ENCODE results near the gene XRCC4. TPM values are rescaled to one million over a fixed set of nuclear protein-coding genes. Genes with fewer than 3 reads are reported as not detected.

XRCC4 gene
- total RNA-seq, 6 experiments from 2014 or later: 13.6 to 17.1 (median 14.4) TPM

DNA sequence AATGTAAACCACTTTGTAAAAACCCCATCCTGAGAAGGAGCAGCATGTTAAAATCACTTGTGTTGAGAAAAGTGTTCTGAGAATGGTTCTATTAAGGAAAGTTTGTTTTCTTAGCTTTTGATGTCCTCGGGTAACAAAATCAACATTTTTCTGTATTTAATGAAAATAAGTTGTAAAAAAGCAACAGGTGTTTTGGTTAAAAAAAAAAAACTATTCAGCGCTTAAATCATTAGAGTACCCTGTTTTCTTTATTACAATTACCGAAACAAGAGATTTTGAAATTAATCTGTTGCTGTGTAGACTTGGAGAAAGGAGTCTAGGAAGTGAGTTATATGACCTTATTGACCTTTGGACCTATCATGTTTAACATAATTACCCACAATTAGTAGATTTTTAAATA is 167.7 kb downstream of the XRCC4 start:
- no peaks in the 10 kb centered on the region for H3K27me3 Mint-ChIP-seq (ENCODE audit: insufficient read depth)
- DNase-seq: no peak
- no peaks in the 10 kb centered on the region for H3K36me3 Mint-ChIP-seq (ENCODE audit: low read depth)
- TF ChIP-seq, protein P1, sequence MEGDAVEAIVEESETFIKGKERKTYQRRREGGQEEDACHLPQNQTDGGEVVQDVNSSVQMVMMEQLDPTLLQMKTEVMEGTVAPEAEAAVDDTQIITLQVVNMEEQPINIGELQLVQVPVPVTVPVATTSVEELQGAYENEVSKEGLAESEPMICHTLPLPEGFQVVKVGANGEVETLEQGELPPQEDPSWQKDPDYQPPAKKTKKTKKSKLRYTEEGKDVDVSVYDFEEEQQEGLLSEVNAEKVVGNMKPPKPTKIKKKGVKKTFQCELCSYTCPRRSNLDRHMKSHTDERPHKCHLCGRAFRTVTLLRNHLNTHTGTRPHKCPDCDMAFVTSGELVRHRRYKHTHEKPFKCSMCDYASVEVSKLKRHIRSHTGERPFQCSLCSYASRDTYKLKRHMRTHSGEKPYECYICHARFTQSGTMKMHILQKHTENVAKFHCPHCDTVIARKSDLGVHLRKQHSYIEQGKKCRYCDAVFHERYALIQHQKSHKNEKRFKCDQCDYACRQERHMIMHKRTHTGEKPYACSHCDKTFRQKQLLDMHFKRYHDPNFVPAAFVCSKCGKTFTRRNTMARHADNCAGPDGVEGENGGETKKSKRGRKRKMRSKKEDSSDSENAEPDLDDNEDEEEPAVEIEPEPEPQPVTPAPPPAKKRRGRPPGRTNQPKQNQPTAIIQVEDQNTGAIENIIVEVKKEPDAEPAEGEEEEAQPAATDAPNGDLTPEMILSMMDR (IDR thresholded peaks at IDR 0.05): no peak
- no peak overlapping the region for H3K4me3 Mint-ChIP-seq
- no peak overlapping the region for H3K27ac Mint-ChIP-seq
- H3K9me3 Mint-ChIP-seq: no peaks in the 10 kb centered on the region
- H3K4me1 Mint-ChIP-seq (ENCODE audit: low read depth): no peaks in the 10 kb centered on the region

DNA sequence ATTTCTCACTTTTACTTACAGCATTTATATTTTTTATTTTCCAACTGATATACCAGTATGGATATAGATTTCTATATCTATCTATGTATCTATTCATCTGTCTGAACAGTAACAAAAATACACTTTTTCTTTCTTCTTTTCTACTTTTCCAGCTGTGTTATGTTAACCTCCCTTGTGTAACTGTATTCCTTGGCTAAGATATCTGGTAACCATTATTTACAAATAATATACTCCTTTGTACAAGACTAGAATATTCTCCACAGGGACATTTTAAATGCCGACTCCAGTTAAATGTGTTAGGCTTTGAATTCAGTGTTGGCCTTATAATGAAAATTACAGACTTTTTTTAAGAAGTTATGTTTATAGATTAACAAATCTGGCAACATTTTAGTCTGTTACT is 168.7 kb downstream of the XRCC4 start:
- Mint-ChIP-seq H3K4me3 (no peak overlapping the region), H3K4me1 (ENCODE audit: low read depth) (no peaks in the 10 kb centered on the region), H3K27ac (no peak overlapping the region), H3K27me3 (ENCODE audit: insufficient read depth) (no peaks in the 10 kb centered on the region), H3K36me3 (ENCODE audit: low read depth) (no peaks in the 10 kb centered on the region), H3K9me3 (no peaks in the 10 kb centered on the region)
- TF ChIP-seq, protein P1 (IDR thresholded peaks at IDR 0.05): no peak
- no peak for DNase-seq

GRCh38 chr5:83249156-83249555 is 171.8 kb downstream of the XRCC4 start:
- H3K4me3 Mint-ChIP-seq: no peak overlapping the region
- no peak overlapping the region for H3K27ac Mint-ChIP-seq

DNA sequence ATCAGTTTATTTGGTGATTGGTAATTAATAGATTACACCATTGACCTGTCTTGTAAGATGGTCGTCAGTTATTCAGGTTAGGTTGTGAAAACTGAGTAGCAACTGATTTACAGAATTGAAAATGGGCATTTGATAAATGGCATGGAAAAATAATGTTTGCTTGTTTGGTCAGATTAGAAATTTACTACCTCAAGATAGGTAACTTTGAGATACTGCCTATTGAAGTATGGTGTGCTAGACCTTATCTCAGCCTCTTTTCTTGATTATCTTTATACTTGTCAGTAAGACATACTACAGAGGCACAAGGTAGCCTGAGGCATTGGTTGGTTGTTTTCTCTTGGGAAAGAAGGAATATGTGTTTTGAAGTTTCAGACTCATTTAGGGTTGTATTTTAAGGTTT is 174.5 kb downstream of the XRCC4 start:
- H3K4me3 Mint-ChIP-seq: no peak overlapping the region
- no peak for DNase-seq
- peaks cover 18% of the 10 kb centered on the region for H3K4me1 Mint-ChIP-seq (ENCODE audit: low read depth)
- H3K9me3 Mint-ChIP-seq: no peaks in the 10 kb centered on the region
- H3K36me3 Mint-ChIP-seq (ENCODE audit: low read depth): no peaks in the 10 kb centered on the region
- no peaks in the 10 kb centered on the region; the same call in 1 of the 2 replicates for H3K27me3 Mint-ChIP-seq (ENCODE audit: insufficient read depth)
- TF ChIP-seq, protein P1 (IDR thresholded peaks at IDR 0.05): no peak
- no peak overlapping the region for H3K27ac Mint-ChIP-seq

More at GRCh38 chr5:83249156-83249555, 171.8 kb downstream of the XRCC4 start:
- TF ChIP-seq, protein P1 (IDR thresholded peaks at IDR 0.05): no peak
- Mint-ChIP-seq H3K36me3 (ENCODE audit: low read depth) (no peaks in the 10 kb centered on the region), H3K4me1 (ENCODE audit: low read depth) (no peaks in the 10 kb centered on the region), H3K9me3 (no peaks in the 10 kb centered on the region), H3K27me3 (ENCODE audit: insufficient read depth) (no peaks in the 10 kb centered on the region; the same call in 1 of the 2 replicates)
- DNase-seq: no peak

DNA sequence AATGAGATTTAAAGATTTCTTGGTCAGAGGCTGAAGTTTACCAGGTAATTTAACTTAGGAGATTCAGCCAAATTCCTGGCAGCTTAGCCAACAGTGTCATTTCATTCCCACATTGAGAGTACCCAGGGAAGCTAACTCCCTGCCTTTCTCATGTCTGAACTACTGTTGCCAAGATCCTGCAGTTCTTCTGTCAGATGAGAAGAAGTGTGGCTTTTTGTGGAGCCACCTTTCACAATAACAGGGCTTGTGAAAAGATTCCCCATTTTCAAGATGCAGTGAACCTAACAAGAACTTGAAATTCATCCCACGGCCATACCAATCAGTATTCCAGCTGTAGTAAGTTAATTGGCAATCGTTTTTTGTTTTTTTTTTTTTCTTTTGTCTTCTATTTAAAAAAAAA is 176.4 kb downstream of the XRCC4 start:
- Mint-ChIP-seq H3K27me3 (ENCODE audit: insufficient read depth) (no peaks in the 10 kb centered on the region; the same call in 1 of the 2 replicates), H3K4me3 (no peak overlapping the region), H3K36me3 (ENCODE audit: low read depth) (no peaks in the 10 kb centered on the region), H3K27ac (no peak overlapping the region), H3K9me3 (no peaks in the 10 kb centered on the region), H3K4me1 (ENCODE audit: low read depth) (peaks cover 18% of the 10 kb centered on the region)
- TF ChIP-seq, protein P1 (IDR thresholded peaks at IDR 0.05): no peak
- DNase-seq: no peak

- TF ChIP-seq, protein P1 (IDR thresholded peaks at IDR 0.05): no peak
- Mint-ChIP-seq H3K4me3 (no peak overlapping the region), H3K27ac (no peak overlapping the region), H3K27me3 (ENCODE audit: insufficient read depth) (no peaks in the 10 kb centered on the region; the same call in 1 of the 2 replicates), H3K9me3 (no peaks in the 10 kb centered on the region), H3K36me3 (ENCODE audit: low read depth) (no peaks in the 10 kb centered on the region), H3K4me1 (ENCODE audit: low read depth) (peaks cover 18% of the 10 kb centered on the region)
- DNase-seq: peak; percentile 33
Observed at GRCh38 chr5:83255268-83255667, 177.9 kb downstream of the XRCC4 start.

Measured in HFFc6 (cell line).